Activated T-helper 17 cell treated with anti-CD3 and anti-CD28 coated beads, Interleukin-2, amount 50 U/mL, for 72 hours (primary cell): Measurements from ENCODE around the gene LRRC52. TPM values are rescaled to one million over a fixed set of nuclear protein-coding genes. Genes with fewer than 3 reads are reported as not detected.
"Not testable (repeated sequence)": the region's sequence is repeated elsewhere in the genome, so short reads cannot be mapped to it uniquely, and the experiment has no call there.

ENCODE experiments used
- ATAC-seq: fragments of 150-1000 bp; cut with Tn5 transposase; replicated peaks from 2 replicates; pipeline ENCODE4 v1.10.0; 2021; ENCODE audit warnings: mild to moderate bottlenecking, moderate library complexity
- H3K27ac Mint-ChIP-seq: one replicate; pipeline ENCODE4 v1.8.0; 2022; ENCODE audit warnings: mixed read lengths
- H3K27me3 Mint-ChIP-seq: one replicate; pipeline ENCODE4 v1.8.0; 2022; ENCODE audit warnings: mixed read lengths
- H3K36me3 Mint-ChIP-seq: one replicate; pipeline ENCODE4 v1.8.0; 2022; ENCODE audit warnings: low read depth, mild to moderate bottlenecking, mixed read lengths
- H3K4me1 Mint-ChIP-seq: one replicate; pipeline ENCODE4 v1.8.0; 2022; ENCODE audit warnings: mixed read lengths
- H3K4me3 Mint-ChIP-seq: one replicate; pipeline ENCODE4 v1.8.0; 2022; ENCODE audit warnings: mild to moderate bottlenecking, mixed read lengths
- H3K9me3 Mint-ChIP-seq: one replicate; pipeline ENCODE4 v1.8.0; 2022; ENCODE audit warnings: mixed read lengths
- total RNA-seq, 2 donors: library from RNA; stranded (reverse); gene quantifications; one replicate each; pipeline ENCODE4 v1.2.3, GENCODE V29; 2022

Gene LRRC52
- total RNA-seq, 2 donors from 2014 or later, result not detected

DNA sequence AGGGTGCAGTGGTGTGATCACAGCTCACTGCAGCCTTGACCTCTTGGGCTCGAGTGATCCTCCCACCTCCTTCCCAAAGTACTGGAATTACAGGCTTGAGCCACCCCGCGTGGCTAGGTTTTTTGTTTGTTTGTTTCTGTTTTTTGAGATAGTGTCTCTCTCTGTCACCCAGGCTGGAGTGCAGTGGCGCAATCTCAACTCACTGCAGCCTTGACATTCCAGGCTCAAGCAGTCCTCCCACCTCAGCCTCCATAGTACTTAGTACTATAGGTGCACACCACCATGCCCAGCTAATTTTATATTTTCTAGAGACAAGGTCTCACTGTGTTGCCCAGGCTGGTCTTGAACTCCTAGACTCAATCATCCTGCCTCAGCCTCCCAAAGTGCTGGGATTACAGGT lies 47.6 kb downstream of the LRRC52 start:
- not testable (repeated sequence) for H3K9me3 Mint-ChIP-seq, H3K4me1 Mint-ChIP-seq, H3K27ac Mint-ChIP-seq, ATAC-seq, H3K36me3 Mint-ChIP-seq, H3K4me3 Mint-ChIP-seq
- H3K27me3 Mint-ChIP-seq, result peaks cover 29% of the 10 kb centered on the region

- Mint-ChIP-seq H3K4me1 (peaks cover 15% of the 10 kb centered on the region), H3K27ac (no peak overlapping the region), H3K27me3 (peaks cover 23% of the 10 kb centered on the region), H3K4me3 (no peak overlapping the region), H3K36me3 (peaks cover 5% of the 10 kb centered on the region), H3K9me3 (no peaks in the 10 kb centered on the region)
- peak; percentile 23 for ATAC-seq
These were observed 49.4 kb downstream of the LRRC52 start for GRCh38 chr1:165592945-165593823.

DNA sequence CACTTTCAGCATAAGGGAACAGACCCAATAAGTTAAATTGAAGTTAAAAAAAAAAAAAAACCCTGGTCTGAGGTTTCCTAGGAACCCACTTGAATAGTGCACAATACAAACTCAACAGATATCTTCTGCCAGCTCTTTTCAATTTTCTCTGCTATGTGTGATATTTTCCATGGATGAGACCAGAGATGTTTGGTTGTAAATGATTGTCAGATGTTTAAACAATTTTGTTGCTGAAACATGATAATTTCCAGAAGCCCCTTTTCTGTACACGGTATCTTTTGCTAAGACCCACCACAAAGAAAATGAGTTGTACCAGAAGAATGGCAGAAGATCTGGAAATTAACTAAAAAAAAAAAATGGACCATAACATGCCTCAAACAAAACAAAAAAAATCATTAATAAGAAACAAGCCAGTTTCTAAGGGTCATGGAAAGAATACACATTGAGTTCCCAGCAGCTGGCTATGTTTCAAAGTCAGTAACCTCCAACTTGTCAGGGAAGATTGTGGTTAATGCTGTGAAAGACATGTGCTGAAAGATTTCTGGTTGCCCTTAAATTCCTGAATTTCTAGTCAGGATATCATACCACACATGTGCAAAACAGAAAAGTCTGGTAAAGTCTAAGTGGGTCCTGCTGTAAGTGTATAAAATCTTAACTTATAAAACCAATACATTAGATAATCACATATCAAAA lies 51.6 kb downstream of the LRRC52 start:
- no peak overlapping the region for H3K4me3 Mint-ChIP-seq
- H3K27ac Mint-ChIP-seq, result no peak overlapping the region
- H3K36me3 Mint-ChIP-seq, result peaks cover 7% of the 10 kb centered on the region
- ATAC-seq, result no peak
- H3K9me3 Mint-ChIP-seq, result no peaks in the 10 kb centered on the region
- peaks cover 16% of the 10 kb centered on the region for H3K27me3 Mint-ChIP-seq
- peaks cover 21% of the 10 kb centered on the region for H3K4me1 Mint-ChIP-seq

DNA sequence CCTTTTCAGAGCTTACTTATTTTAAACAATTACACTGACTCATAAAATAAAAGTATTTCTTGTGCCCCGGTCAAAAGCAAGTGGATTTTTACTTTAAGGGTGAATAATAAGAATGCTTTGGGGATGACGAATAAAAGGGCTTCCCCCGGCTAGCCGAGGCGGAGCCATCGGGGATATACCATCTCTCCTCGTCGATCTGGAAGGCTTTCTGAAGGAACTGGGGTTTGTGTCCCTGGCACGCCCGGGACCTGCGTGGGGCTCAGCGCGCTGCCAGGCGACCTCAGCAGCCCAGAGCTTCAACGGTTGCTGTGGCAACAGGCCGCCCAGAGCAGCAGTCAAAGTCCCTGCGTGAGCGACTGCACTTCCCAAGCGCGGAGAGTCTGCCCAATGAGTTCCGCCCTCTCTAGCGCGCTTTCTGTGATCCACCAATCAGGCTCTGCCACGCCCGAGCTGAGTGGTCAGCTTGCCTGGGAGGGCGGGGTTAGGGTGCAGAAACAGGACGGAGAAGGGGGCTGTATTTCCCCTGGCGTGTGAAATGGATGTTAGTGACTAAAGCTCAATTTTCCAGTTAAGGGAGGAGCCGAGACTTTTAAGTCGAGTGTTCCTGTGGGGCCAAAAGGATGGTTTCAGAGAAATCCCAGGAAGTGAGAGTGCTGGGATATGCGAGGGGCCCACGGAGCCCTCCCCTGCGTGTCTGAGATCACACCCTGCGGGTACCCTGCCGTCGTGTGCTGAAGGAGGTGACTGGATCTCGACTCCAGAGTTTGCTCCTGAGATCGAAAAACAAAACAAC lies 54.3 kb downstream of the LRRC52 start:
- Mint-ChIP-seq H3K4me3 (peak overlapping the region; percentile 90), H3K36me3 (peaks cover 7% of the 10 kb centered on the region), H3K9me3 (no peaks in the 10 kb centered on the region), H3K4me1 (peaks cover 24% of the 10 kb centered on the region), H3K27me3 (peaks cover 10% of the 10 kb centered on the region), H3K27ac (peak overlapping the region; percentile 93)
- peak; percentile 97 for ATAC-seq

DNA sequence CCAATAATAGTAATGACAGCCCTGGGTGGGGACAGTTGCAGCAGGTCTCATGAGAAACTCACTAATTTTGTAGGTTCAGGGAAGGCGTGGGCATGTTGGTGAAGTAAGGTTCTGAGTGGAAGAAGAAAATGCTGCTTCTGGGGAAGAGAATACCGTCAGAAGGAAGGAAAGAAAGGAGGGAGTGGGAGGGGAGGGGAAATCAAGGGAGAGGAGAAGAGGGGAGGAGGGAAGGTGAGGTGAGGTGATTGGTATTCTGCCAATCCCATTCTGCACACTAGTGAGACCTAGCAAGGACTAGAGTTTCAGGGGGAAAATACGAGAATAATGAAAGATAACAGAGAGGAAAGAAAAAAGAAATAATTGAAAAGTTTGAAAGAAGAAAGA lies 54.9 kb downstream of the LRRC52 start:
- H3K4me3 Mint-ChIP-seq, result peak overlapping the region; percentile 90
- H3K27me3 Mint-ChIP-seq, result peaks cover 5% of the 10 kb centered on the region
- H3K9me3 Mint-ChIP-seq, result no peaks in the 10 kb centered on the region
- H3K27ac Mint-ChIP-seq, result peak overlapping the region; percentile 93
- H3K36me3 Mint-ChIP-seq, result peaks cover 7% of the 10 kb centered on the region
- H3K4me1 Mint-ChIP-seq, result peaks cover 22% of the 10 kb centered on the region
- ATAC-seq, result no peak

DNA sequence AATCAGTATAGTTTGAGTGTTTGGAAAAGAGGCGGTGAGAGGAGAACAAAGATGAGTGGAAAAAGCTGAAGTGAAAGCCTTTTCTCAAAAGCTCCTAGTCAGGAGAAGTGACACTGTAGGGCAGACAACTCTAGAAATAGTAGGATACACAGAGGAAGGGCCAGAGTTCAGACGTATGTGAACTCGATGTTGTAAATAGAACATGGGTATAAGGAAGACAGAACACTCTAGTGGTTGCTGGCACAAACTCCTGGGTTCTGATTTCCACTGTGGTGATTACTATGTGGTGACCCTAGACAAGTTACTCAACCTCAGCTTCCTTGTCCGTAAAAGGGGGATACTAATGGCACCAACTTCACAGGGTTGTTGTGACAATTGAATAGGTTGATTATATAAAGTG lies 57.0 kb downstream of the LRRC52 start:
- H3K4me1 Mint-ChIP-seq, result peaks cover 22% of the 10 kb centered on the region
- H3K27ac Mint-ChIP-seq, result no peak overlapping the region
- no peaks in the 10 kb centered on the region for H3K27me3 Mint-ChIP-seq
- no peak overlapping the region for H3K4me3 Mint-ChIP-seq
- ATAC-seq, result no peak
- peaks cover 7% of the 10 kb centered on the region for H3K36me3 Mint-ChIP-seq
- no peaks in the 10 kb centered on the region for H3K9me3 Mint-ChIP-seq

DNA sequence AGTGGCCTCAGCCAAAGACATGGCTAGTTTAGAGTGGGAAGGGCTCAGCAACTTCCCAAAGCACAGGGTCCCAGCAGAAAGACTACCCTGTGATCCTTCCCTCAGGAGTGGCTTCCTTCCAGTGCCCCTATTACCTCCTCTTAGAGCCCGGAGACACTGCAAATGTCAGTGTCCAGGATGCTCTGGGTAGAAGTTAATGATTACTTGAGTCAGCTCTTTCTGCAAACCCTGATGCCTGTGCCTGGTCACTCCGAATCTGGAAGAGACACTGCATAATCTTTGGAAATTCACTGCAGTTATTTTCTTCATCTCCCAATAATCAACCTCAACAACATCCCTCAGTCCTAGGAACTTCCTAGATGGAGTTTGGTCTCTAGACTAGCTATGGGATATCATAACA lies 60.0 kb downstream of the LRRC52 start:
- Mint-ChIP-seq H3K27ac (no peak overlapping the region), H3K4me1 (peaks cover 6% of the 10 kb centered on the region), H3K27me3 (peaks cover 6% of the 10 kb centered on the region), H3K4me3 (no peak overlapping the region), H3K36me3 (no peaks in the 10 kb centered on the region), H3K9me3 (no peaks in the 10 kb centered on the region)
- ATAC-seq, result no peak

- peaks cover 7% of the 10 kb centered on the region for H3K27me3 Mint-ChIP-seq
- H3K4me1 Mint-ChIP-seq, result peaks cover 5% of the 10 kb centered on the region
- no peak overlapping the region for H3K27ac Mint-ChIP-seq
- no peaks in the 10 kb centered on the region for H3K9me3 Mint-ChIP-seq
- H3K36me3 Mint-ChIP-seq, result no peaks in the 10 kb centered on the region
- no peak overlapping the region for H3K4me3 Mint-ChIP-seq
- ATAC-seq, result no peak
These were observed 61.4 kb downstream of the LRRC52 start for GRCh38 chr1:165605246-165605645.

- H3K9me3 Mint-ChIP-seq, H3K27ac Mint-ChIP-seq, H3K4me3 Mint-ChIP-seq, H3K36me3 Mint-ChIP-seq, ATAC-seq, H3K4me1 Mint-ChIP-seq: not testable (repeated sequence)
- H3K27me3 Mint-ChIP-seq, result peaks cover 10% of the 10 kb centered on the region
These were observed 62.9 kb downstream of the LRRC52 start for GRCh38 chr1:165606676-165607075.

GRCh38 chr1:165610866-165611265 lies 67.1 kb downstream of the LRRC52 start:
- Mint-ChIP-seq H3K36me3 (no peaks in the 10 kb centered on the region), H3K4me1 (no peaks in the 10 kb centered on the region), H3K27ac (no peak overlapping the region), H3K27me3 (peaks cover 22% of the 10 kb centered on the region), H3K4me3 (no peak overlapping the region), H3K9me3 (peaks cover 4% of the 10 kb centered on the region)
- no peak for ATAC-seq

DNA sequence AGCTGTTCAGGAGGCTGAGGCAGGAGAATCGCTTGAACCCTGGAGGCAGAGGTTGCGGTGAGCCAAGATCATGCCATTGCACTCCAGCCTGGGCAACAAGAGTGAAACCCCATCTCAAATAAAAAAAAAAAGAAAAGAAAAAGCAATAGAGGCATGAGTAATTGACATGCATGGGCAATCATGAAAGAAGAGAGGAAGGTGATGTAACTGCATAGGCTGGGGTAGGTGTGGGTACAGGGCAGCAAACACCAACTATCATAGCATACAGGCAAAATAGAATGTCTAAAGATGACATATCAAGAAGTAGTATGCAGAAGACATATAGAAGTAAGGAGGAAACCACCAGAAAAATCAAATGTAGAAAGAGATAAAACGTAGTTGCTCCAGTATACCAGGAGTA lies 68.3 kb downstream of the LRRC52 start:
- Mint-ChIP-seq H3K27me3 (peaks cover 23% of the 10 kb centered on the region), H3K4me1 (no peaks in the 10 kb centered on the region), H3K9me3 (peaks cover 4% of the 10 kb centered on the region), H3K4me3 (no peak overlapping the region), H3K27ac (no peak overlapping the region), H3K36me3 (no peaks in the 10 kb centered on the region)
- no peak for ATAC-seq

Other genes starting within 250 kb of the LRRC52 start
- gene LMX1A, start 187.3 kb upstream of the LRRC52 start, total RNA-seq, result not detected
- not detected for gene RXRG, start 98.9 kb upstream of the LRRC52 start, total RNA-seq
- 10 to 100 TPM; 42.1 to 57.9 TPM for gene MGST3, start 87.2 kb downstream of the LRRC52 start, total RNA-seq
- 10 to 100 TPM; 18.8 to 35.4 TPM for gene ALDH9A1, start 154.6 kb downstream of the LRRC52 start, total RNA-seq
- gene TMCO1, start 224.9 kb downstream of the LRRC52 start, total RNA-seq, result 10 to 100 TPM; 62.4 to 97.7 TPM